Purkinje cell (primary cell): ENCODE measurements around the gene SERPINA6. TPM values are rescaled to one million over a fixed set of nuclear protein-coding genes. Genes with fewer than 3 reads are reported as not detected.

Experiments used
- polyA plus RNA-seq: library from polyadenylated mRNA; unstranded; fragments of >200 nt; fragmentation: Nextera tagmentation; gene quantifications from 2 replicates; pipeline ENCODE4 v1.2.1, GENCODE V29; 2014

The SERPINA6 gene, protein sequence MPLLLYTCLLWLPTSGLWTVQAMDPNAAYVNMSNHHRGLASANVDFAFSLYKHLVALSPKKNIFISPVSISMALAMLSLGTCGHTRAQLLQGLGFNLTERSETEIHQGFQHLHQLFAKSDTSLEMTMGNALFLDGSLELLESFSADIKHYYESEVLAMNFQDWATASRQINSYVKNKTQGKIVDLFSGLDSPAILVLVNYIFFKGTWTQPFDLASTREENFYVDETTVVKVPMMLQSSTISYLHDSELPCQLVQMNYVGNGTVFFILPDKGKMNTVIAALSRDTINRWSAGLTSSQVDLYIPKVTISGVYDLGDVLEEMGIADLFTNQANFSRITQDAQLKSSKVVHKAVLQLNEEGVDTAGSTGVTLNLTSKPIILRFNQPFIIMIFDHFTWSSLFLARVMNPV
- not detected in 2 replicates for polyA plus RNA-seq

DNA sequence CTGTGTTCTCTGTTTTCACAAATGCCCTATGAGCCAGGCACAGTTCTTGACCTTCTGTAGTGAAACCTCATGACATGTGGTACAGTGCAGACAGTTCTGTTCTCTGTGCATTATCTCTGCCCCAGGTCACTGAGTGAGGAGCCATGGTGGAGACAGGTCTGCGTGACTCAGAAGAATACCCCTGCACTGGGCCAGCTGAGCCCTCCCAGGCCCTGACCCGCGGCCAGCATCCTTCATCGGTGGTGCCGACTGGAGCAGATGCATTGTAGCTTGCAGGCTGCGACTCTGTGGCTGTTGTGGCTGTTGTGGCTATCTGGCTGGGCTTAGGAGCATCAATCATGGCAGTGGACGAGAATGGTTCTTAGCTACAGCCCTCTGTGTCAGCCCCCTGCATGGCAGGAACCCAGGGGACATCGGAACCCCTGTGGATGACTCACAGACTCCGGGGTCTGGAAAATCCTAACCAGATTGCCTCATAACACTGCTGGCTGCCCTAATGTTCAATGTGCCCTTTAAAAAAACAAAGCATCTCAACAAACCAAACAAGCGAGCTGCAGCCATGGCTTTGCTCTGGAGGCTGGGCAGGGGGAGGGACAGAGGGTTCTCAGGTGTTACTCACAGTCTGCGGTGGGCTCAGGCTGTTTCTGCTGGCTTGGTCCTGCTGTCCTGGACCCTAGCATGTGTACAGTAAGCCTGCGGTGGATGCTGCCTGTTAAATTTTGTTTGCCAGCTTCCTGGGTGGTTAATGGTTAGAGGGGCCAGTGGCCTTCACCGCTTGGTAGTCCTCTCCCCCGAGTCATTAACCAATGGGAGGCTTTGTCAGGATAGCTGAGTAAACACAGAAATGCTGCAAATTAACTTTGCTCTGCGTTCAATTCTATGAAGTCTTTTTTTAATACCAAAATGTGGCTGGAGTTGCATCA is at the start of gene SERPINA6:
SERPINA6 (minus strand) TSS at position 689 of the 923 bp plus-strand sequence. CDS start 8,688 bp downstream, outside the sequence.

DNA sequence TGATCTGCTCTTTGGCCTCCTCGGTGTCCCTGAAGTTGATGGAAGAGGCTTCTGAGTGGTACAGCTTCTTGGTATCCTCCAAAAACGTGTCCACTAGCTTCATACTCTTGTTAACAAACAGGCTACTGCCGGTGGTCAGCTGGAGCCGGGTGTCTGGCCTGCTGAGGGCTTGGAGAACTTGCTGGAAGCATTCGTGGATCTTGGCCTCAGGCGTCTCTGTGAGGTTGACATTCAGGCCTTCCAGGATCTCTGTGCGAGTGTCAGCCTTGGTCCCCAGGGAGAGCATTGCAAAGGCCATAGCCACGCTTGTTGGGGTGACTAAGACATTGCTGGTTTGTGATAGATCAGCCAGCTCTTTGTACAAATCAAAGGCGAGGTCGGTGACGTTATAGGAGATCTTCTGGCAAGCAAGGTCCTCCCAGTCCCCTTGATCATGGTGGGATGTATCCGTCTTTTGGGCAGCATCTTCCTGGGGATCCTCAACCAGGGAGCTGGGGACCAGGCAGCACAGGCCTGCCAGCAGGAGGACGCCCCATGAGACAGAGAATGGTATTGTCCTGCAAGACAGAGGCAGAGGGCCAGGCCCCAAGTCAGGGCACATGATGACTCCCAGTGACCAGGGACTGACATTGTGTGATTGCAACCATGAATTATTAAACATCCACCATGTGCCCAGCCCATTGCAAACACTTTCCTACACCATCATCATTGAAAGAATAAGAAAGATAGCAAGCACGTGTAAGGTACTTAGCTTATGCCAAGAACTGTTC is 43.2 kb upstream of the SERPINA6 start, which contains the start of gene SERPINA2:
SERPINA2 (minus strand) TSS at position 553 of the 770 bp plus-strand sequence.

DNA sequence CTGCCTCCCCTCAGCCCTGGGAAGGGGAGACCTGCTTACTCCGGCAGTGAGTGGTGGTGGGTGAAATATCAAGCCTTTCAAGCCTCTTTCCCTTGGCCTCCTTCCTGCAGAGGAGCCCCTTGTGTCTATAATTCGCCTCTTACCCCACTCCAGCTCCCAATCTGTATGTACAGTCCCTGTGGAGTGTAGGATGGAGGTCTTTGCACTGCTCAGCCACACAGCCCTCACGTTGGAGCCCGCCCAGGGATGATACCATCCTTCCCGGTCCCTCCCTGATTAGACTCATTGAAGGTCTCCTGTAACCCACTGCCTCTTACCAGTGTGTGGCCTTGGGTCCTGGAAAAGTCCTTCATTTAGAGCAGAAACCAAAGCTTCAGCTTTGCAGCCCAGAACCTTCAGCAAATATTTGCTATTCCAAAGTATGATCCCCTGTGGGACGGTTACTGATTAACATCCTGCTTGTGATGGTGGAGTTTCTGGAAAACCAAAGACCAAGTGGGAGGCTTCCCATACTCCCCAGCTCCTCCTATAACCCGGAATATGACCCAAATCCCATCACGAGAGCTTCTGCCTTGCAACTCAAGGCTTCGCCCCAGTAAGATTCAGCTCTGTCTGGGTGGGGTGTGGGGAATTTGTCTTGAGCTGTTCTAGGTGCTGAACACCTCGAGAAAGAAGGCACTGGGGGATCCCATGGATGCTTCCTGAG is 30.1 kb downstream of the SERPINA6 start, which contains the start of gene SERPINA10:
SERPINA10 (minus strand) TSS at position 397 of the 706 bp plus-strand sequence. CDS start 2,675 bp downstream, outside the sequence.

Other genes starting within 250 kb of the SERPINA6 start
- gene DDX24, start 242.1 kb downstream of the SERPINA6 start, polyA plus RNA-seq: 652 and 739 TPM in 2 replicates
- gene IFI27L1, start 242.0 kb downstream of the SERPINA6 start, polyA plus RNA-seq: 175 and 214 TPM in 2 replicates
- gene IFI27, start 212.6 kb downstream of the SERPINA6 start, polyA plus RNA-seq: 21.2 and 29.9 TPM in 2 replicates
- 115 and 143 TPM in 2 replicates for gene IFI27L2, start 193.7 kb downstream of the SERPINA6 start, polyA plus RNA-seq
- 87.8 and 101 TPM in 2 replicates for gene PPP4R4, start 149.0 kb downstream of the SERPINA6 start, polyA plus RNA-seq
- gene SERPINA10, start 30.1 kb downstream of the SERPINA6 start, polyA plus RNA-seq: 0.84 and 1.7 TPM in 2 replicates
- gene SERPINA2, start 43.4 kb upstream of the SERPINA6 start, polyA plus RNA-seq: not detected in 2 replicates
- 0.42 TPM in 1 of 2 replicates, not detected in the other for gene SERPINA1, start 65.3 kb upstream of the SERPINA6 start, polyA plus RNA-seq
- not detected in 2 replicates for gene SERPINA11, start 129.5 kb upstream of the SERPINA6 start, polyA plus RNA-seq
- not detected in 2 replicates for gene SERPINA9, start 152.9 kb upstream of the SERPINA6 start, polyA plus RNA-seq
- not detected in 2 replicates for gene SERPINA12, start 186.1 kb upstream of the SERPINA6 start, polyA plus RNA-seq
- gene SERPINA4, start 238.1 kb upstream of the SERPINA6 start, polyA plus RNA-seq: not detected in 2 replicates